ENCODE data around the gene PPP1R1B. TPM values are rescaled to one million over a fixed set of nuclear protein-coding genes. Genes with fewer than 3 reads are reported as not detected.

Gene PPP1R1B
- total RNA-seq, 1 donor from 2014 or later: not detected

DNA sequence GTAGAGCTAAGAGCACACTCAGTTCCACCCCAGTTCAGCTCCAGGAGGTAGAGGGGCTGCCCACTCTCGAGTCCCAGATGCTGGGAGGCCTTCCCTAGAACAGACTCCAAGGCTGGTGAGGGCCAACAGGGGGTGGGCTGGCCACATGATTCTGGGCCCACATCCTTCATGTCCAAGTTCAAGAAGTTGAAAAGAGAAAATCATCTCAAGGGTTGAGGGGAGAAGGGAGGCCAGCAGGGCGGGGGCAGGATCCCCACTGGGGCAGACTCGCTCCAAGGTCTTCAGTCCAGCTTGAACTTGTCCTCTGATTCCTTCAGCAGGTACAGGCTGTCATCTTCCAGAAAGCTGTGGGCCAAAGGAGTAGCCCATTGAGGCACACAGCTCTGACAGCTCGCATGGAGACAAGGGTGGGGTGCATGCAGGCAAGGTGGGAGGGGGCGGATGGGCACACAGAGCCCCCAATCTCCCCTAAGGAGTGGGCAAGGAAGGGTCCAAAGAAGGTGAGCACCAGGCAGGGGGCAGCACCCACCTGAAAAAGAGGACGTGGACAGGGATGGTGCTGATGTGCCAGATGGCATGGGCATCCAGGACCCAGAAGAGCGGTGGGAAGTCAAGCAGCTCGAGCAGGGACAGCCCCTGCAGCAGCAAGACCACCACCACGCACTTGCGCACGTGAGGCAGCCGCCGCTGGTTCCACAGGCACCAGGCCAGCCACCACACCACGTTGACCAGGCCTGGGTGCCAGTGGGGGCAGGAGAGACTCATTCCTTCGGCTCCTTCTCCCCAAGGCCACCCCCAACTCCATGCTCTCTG lies 46.0 kb downstream of the PPP1R1B start:
- no peak overlapping the region for H3K4me3 ChIP-seq (ENCODE audit: low read depth, low read length)
- H3K36me3 ChIP-seq (ENCODE audit: control insufficient read depth, insufficient read depth, low read length): no peaks in the 10 kb centered on the region
- no peak for DNase-seq (ENCODE audit: low read depth)
- TF ChIP-seq, protein P1, sequence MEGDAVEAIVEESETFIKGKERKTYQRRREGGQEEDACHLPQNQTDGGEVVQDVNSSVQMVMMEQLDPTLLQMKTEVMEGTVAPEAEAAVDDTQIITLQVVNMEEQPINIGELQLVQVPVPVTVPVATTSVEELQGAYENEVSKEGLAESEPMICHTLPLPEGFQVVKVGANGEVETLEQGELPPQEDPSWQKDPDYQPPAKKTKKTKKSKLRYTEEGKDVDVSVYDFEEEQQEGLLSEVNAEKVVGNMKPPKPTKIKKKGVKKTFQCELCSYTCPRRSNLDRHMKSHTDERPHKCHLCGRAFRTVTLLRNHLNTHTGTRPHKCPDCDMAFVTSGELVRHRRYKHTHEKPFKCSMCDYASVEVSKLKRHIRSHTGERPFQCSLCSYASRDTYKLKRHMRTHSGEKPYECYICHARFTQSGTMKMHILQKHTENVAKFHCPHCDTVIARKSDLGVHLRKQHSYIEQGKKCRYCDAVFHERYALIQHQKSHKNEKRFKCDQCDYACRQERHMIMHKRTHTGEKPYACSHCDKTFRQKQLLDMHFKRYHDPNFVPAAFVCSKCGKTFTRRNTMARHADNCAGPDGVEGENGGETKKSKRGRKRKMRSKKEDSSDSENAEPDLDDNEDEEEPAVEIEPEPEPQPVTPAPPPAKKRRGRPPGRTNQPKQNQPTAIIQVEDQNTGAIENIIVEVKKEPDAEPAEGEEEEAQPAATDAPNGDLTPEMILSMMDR (IDR thresholded peaks at IDR 0.05; ENCODE audit: insufficient read depth, low read length, poor library complexity, severe bottlenecking): no peak
- H3K27me3 ChIP-seq (ENCODE audit: control insufficient read depth, insufficient read depth, low read length): peaks cover 33% of the 10 kb centered on the region

DNA sequence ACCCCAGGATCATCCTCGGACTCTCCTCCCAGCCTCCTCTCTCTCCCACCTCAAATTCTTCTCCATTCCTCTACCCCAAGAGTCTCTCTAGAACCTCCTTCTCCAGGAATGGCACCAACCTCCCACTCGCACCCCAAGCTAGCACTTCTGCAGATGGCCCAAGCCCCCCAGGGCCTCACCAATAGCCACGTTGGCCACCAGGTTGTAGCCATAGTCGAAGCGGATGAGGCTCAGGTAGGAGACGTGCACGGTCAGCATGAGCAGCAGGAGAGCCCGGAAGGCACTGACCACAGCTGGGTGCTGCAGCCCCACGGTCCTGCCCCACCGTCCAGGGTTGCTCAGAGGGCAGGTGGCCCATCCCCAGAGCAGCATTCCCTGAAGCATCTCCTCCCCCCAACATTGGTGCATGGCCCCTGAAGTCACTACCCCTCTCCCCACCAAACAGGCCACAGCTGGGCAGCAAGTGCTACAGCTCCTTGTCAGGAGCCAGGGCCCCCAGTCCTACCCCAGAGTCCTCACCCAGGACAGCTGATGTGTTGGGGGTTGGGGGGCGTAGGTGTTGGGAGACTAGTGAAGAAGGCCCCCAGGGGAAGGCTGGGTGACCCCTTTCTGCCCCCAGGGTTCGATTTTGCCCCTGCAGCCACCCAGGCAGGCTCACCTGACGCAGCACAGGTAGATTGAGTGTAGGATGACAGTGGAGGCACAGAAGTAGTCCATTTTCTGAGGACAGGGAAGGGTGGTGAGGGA lies 46.8 kb downstream of the PPP1R1B start:
- Histone ChIP-seq H3K4me3 (ENCODE audit: low read depth, low read length) (no peak overlapping the region), H3K27me3 (ENCODE audit: control insufficient read depth, insufficient read depth, low read length) (peaks cover 26% of the 10 kb centered on the region), H3K36me3 (ENCODE audit: control insufficient read depth, insufficient read depth, low read length) (no peaks in the 10 kb centered on the region)
- no peak for DNase-seq (ENCODE audit: low read depth)
- TF ChIP-seq, protein P1 (IDR thresholded peaks at IDR 0.05; ENCODE audit: insufficient read depth, low read length, poor library complexity, severe bottlenecking): no peak

DNA sequence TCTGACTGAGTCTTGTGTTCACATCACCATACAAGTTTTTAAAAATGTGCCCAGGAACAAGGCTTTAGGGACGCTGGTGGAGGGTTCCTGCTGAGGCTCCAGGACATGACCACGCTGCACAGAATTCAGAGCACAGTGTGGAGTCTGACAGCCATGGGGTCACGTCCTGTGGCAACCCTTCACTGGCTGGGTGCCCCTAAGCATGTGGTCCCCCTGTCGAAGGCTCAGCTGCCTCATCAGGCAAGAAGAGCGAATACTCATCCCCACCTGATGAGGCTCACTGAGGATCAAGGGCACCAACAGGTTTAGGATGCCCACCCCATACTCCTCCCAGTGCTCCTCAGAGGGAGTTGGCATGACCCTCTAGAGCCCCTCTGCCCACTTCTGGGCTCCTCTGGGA lies 47.4 kb downstream of the PPP1R1B start:
- TF ChIP-seq, protein P1 (IDR thresholded peaks at IDR 0.05; ENCODE audit: insufficient read depth, low read length, poor library complexity, severe bottlenecking): no peak
- DNase-seq (ENCODE audit: low read depth): no peak
- H3K36me3 ChIP-seq (ENCODE audit: control insufficient read depth, insufficient read depth, low read length): no peaks in the 10 kb centered on the region
- peaks cover 22% of the 10 kb centered on the region for H3K27me3 ChIP-seq (ENCODE audit: control insufficient read depth, insufficient read depth, low read length)
- H3K4me3 ChIP-seq (ENCODE audit: low read depth, low read length): no peak overlapping the region

DNA sequence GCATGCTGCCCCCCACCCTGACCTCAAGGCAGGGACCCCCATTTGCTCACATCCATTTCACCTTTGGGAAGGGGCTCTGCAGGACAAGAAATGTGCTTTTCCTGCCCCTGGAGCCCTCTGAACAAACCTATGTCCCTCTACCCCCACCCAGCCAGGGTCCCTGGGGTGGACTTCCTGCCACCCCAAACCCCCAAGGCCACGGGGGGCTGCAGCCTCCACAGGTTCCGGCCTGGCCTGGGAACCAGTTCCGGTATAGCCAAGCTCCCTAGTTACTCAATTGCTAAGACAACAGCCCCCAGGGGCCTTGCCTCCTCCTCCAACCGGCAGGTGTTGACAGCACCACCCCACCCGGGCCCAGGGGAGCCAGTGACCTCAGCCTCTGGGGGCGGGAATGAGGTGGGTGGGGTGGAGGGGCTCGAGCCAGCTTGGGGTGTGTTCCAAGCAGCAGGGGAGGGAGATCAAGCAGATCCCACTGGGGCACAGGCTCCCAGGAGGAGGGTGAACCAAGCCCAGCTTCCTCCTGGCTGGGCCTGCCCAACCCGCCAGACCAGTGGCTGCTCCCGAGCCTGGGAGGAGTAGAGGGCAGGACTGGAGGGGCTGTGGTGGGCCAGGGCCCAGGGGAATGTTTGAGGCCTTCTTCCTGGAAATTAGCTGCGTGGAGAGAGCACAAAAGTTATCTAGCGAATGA lies 48.1 kb downstream of the PPP1R1B start:
- no peak for DNase-seq (ENCODE audit: low read depth)
- Histone ChIP-seq H3K27me3 (ENCODE audit: control insufficient read depth, insufficient read depth, low read length) (peaks cover 17% of the 10 kb centered on the region), H3K4me3 (ENCODE audit: low read depth, low read length) (no peak overlapping the region), H3K36me3 (ENCODE audit: control insufficient read depth, insufficient read depth, low read length) (no peaks in the 10 kb centered on the region)
- TF ChIP-seq, protein P1 (IDR thresholded peaks at IDR 0.05; ENCODE audit: insufficient read depth, low read length, poor library complexity, severe bottlenecking): no peak

DNA sequence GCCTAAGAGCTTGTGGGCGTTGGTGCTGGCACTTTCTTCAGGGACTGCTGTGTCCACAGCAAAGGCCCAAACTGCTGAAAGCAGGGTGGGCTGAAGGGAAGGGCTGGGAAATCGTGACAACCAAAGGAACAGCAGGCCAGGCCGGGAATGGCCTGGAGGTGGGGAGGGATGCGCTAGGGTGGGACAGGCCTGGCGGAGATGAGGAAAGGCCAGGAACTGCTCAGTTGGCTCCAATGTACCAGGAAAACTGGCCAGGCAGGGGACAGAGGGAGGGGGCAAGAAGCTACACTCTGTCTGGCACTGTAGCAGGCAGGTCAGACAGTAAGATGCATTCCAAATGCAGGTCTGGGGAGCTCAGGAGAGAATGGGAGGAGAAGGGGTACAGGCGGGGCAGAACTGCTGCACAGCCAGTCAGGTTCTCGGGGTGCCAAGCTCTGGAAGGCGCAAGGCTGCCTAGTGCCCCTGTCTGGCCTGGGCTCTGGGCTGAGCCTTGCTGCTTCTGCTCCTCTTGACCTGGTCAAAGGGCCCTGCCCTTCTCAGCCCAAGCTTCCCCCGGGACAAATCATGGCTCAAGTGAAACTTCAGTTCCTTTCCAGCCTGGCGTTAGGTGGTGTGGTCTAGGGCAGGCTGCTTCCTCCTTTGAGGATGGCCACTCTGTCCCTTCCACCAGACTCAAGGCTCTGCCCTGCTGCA lies 48.8 kb downstream of the PPP1R1B start:
- Histone ChIP-seq H3K36me3 (ENCODE audit: control insufficient read depth, insufficient read depth, low read length) (no peaks in the 10 kb centered on the region), H3K27me3 (ENCODE audit: control insufficient read depth, insufficient read depth, low read length) (peaks cover 13% of the 10 kb centered on the region), H3K4me3 (ENCODE audit: low read depth, low read length) (no peak overlapping the region)
- DNase-seq (ENCODE audit: low read depth): no peak
- TF ChIP-seq, protein P1 (IDR thresholded peaks at IDR 0.05; ENCODE audit: insufficient read depth, low read length, poor library complexity, severe bottlenecking): no peak
